NCI-H345 (cell line): ENCODE data around the gene LRP1B.
A peak's percentile ranks its signal among the peaks of the same experiment; 100 is the strongest.
"Not testable (repeated sequence)": the region's sequence is repeated elsewhere in the genome, so short reads cannot be mapped to it uniquely, and the experiment has no call there.

Experiments
- DNase-seq: peaks from one replicate; lab custom pipeline; 2025; lab: John Stamatoyannopoulos, UW

LRP1B gene

GRCh38 chr2:140348826-140349225 is 1782.0 kb downstream of the LRP1B start:
- DNase-seq, result no peak

- DNase-seq, result no peak
Measured at GRCh38 chr2:140344838-140345237, 1786.0 kb downstream of the LRP1B start.

GRCh38 chr2:140344266-140344665 is 1786.5 kb downstream of the LRP1B start:
- DNase-seq, result not testable (repeated sequence)

GRCh38 chr2:140338795-140339194 is 1792.0 kb downstream of the LRP1B start:
- no peak for DNase-seq

GRCh38 chr2:140337061-140337460 is 1793.8 kb downstream of the LRP1B start:
- DNase-seq, result no peak

- no peak for DNase-seq
Measured at GRCh38 chr2:140316345-140316744, 1814.5 kb downstream of the LRP1B start.

GRCh38 chr2:140311905-140312304 is 1818.9 kb downstream of the LRP1B start:
- no peak for DNase-seq

GRCh38 chr2:140308706-140309105 is 1822.1 kb downstream of the LRP1B start:
- no peak for DNase-seq

GRCh38 chr2:140307532-140307931 is 1823.3 kb downstream of the LRP1B start:
- no peak for DNase-seq

- DNase-seq, result no peak
Measured at GRCh38 chr2:140295767-140296166, 1835.0 kb downstream of the LRP1B start.

GRCh38 chr2:140288726-140289125 is 1842.1 kb downstream of the LRP1B start:
- no peak for DNase-seq

GRCh38 chr2:140288213-140288612 is 1842.6 kb downstream of the LRP1B start:
- no peak for DNase-seq

- DNase-seq, result no peak
Measured at GRCh38 chr2:140286377-140286776, 1844.4 kb downstream of the LRP1B start.

- not testable (repeated sequence) for DNase-seq
Measured at GRCh38 chr2:140277344-140277743, 1853.5 kb downstream of the LRP1B start.

- no peak for DNase-seq
Measured at GRCh38 chr2:140276661-140277060, 1854.2 kb downstream of the LRP1B start.

GRCh38 chr2:140275427-140275826 is 1855.4 kb downstream of the LRP1B start:
- peak; percentile 73 for DNase-seq

- DNase-seq, result no peak
Measured at GRCh38 chr2:140274891-140275290, 1855.9 kb downstream of the LRP1B start.

GRCh38 chr2:140273958-140274357 is 1856.9 kb downstream of the LRP1B start:
- no peak for DNase-seq

- DNase-seq, result no peak
Measured at GRCh38 chr2:140273408-140273807, 1857.4 kb downstream of the LRP1B start.

GRCh38 chr2:140270224-140270623 is 1860.6 kb downstream of the LRP1B start:
- no peak for DNase-seq

GRCh38 chr2:140269000-140269399 is 1861.8 kb downstream of the LRP1B start:
- no peak for DNase-seq

GRCh38 chr2:140262908-140263307 is 1867.9 kb downstream of the LRP1B start:
- DNase-seq, result no peak

- no peak for DNase-seq
Measured at GRCh38 chr2:140257692-140258300, 1873.0 kb downstream of the LRP1B start.

GRCh38 chr2:140256080-140256479 is 1874.7 kb downstream of the LRP1B start:
- no peak for DNase-seq
